HG03378 (cell line): ENCODE measurements around the gene DCLK1.

Experiments used
- ATAC-seq: cut with Tn5 transposase; IDR thresholded peaks from one replicate; pipeline ENCODE4 v1.9.1; 2021; ENCODE audit warnings: mild to moderate bottlenecking, moderate library complexity; ENCODE audit not compliant: unreplicated experiment

DCLK1 gene

GRCh38 chr13:35722458-35723052 is 408.6 kb downstream of the DCLK1 start:
- ATAC-seq: no peak

DNA sequence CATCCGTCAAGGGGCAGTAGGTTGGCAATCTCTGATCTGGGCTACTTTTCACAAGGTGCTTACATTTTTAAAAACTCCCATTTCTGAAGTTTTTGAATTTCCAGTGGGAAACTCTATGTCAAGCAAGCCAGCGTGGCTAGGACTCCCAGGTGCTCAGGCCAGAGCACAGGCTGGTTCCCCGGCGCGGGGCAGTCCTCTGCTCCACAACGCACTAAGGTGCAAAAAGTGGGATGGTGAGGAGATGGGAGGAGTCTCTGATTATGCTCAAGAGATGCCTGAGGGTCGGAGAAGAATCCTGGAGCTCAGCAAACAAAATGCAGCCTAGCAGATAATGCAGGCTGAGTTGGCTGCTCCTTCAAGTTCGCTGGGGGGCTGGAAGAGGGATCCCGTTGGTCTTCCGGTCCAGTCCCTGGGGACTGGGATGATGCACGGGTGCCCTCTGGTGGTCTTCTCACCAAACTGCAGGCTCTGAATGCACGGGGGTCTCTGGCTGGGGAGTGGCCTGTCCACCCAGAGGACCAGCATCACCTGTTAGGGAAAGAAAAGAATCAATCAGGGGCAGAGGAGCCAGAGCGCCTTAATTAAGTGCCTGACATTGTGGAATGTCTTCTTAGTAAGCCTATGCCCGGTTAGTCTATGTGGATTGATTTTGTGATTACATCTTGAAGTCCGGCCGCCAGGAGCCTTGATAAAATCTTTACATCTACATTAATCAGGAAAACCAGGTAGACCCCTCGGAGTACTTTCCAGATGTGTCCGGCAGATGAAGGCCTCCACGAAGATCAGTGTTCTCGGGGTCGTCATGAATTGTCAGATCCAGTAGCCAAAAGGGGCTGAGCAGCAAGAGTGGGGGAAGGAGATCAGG is 410.3 kb downstream of the DCLK1 start:
- no peak for ATAC-seq

DNA sequence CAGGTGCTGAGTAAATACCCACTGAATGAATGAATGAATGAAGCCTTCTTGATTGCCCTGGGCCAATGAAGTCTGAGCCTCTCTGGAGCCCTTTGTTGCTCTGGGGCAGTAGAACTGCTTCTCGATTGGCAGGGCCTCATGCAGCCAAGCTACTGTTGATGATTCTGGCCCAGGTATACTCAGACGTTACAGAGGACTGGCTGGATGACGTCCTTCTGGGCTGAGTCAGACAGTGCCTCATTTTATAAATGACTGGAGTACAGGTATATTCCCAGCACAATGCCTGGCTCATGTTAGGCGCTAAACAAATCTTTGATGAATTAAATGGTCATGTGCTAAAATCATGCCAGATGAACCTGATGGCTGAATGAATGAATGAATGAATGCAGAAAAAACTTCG is 410.9 kb downstream of the DCLK1 start:
- no peak for ATAC-seq
